DMS153 treated with DMSO at 0.1 percent for 48 hours (cell line): ENCODE data around the gene PIWIL4.
"Not testable (repeated sequence)": the region's sequence is repeated elsewhere in the genome, so short reads cannot be mapped to it uniquely, and the experiment has no call there.

Source experiments
- DNase-seq: peaks from one replicate; lab custom pipeline; 2025; ENCODE audit not compliant: unreplicated experiment; lab: John Stamatoyannopoulos, UW

Gene PIWIL4

GRCh38 chr11:94635072-94635471 is 67.9 kb downstream of the PIWIL4 start:
- DNase-seq, result no peak

- DNase-seq, result no peak
Measured at GRCh38 chr11:94636388-94636949, 69.3 kb downstream of the PIWIL4 start.

DNA sequence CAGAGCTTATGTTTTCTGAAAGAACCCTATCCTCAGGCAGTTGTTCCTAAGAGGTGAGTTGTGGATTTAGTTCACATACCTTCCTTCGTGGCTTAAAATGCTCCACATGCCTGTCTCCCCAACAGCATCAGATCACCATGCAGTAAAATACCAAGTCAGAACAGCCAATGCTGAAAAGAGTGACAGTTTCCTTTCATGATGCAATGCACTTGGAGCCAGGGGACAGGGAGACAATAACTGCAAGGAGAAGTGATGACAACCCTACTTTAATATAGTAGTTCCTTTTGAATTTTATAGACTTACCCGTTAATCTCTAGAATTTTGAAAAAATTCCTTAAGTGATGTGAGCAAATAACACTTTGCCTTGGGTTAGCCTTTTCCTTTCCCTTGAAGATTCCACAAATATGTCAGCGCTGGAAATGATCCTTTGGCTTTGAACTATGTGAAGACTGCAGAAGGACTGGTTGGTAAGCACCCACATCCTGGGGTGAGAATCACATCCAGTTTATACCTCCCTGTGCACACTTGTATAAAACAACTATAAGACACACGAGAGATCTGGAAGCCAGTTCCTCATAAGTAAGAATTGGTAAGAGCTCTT is 71.2 kb downstream of the PIWIL4 start:
- DNase-seq, result no peak

- no peak for DNase-seq
Measured at GRCh38 chr11:94638902-94639373, 71.8 kb downstream of the PIWIL4 start.

GRCh38 chr11:94639901-94640721 is 72.9 kb downstream of the PIWIL4 start:
- no peak for DNase-seq

GRCh38 chr11:94641167-94641761 is 74.1 kb downstream of the PIWIL4 start:
- no peak for DNase-seq

DNA sequence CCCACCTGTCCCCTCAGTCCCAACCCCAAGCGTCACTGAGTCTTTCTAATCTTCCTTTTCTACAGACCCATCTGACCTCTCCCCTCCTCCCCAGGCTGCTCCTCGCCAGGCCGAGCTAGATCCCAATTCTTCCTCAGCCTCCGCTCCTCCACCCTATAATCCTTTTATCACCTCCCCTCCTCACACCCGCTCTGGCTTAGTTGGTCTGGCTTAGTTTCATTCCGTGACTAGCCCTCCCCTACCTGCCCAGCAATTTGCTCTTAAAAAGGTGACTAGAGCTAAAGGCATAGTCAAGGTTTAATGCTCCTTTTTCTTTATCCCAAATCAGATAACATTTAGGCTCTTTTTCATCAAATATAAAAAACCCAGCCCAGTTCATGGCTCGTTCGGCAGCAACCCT is 76.0 kb downstream of the PIWIL4 start:
- DNase-seq, result not testable (repeated sequence)

- DNase-seq, result no peak
Measured at GRCh38 chr11:94647926-94648325, 80.8 kb downstream of the PIWIL4 start.

- DNase-seq, result no peak
Measured at GRCh38 chr11:94648789-94649188, 81.6 kb downstream of the PIWIL4 start.

DNA sequence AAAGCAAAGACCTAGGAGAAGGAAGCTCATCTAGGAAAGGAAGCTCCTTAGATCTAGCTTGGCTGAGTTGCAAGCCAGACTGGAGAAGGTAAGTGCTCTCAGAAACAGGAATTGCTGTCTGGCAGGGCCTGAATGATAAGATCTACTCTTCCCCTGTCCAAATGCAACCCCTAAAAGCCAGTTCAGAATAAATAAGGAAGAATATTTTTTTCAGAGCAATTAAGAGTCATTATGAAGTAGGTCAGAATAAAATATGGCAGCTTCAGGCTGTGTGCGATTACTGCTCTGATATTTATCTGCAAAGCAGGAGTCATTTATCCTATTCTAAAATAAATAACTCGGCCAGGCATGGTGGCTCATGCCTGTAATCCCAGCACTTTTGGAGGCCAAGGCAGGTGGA is 82.1 kb downstream of the PIWIL4 start:
- no peak for DNase-seq

DNA sequence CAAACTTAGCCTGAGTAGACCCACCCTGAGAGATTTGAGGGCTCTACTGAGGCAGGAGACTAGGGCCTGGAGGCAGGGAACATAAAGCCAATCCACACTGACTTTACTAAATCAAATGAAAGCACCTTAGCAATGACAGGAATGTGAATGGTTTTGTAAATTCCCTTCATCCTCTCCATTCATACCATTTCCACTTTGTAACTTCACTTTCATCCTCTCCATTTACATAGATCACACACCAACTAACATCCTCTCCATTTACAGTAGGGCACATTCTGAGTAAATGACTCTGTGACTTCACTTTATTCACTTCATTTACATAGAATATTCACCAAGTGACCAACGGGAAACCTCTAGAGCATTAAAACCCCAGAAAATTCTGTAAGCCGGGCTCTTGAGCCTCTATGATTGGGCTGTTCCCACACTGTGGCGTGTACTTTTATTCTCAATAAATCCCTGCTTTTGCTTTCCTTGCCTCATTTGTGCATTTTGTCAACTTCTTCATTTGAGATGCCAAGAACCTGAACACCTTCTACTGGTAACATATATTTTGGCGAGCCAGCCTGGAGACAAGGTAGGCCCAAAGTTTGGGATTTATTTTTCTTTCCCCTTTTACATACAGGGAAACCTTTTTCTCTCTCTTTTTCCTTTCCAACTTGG is 82.9 kb downstream of the PIWIL4 start:
- DNase-seq, result no peak

- DNase-seq, result no peak
Measured at GRCh38 chr11:94650756-94651155, 83.6 kb downstream of the PIWIL4 start.

- no peak for DNase-seq
Measured at GRCh38 chr11:94652735-94653284, 85.6 kb downstream of the PIWIL4 start.

- no peak for DNase-seq
Measured at GRCh38 chr11:94653561-94653960, 86.4 kb downstream of the PIWIL4 start.

DNA sequence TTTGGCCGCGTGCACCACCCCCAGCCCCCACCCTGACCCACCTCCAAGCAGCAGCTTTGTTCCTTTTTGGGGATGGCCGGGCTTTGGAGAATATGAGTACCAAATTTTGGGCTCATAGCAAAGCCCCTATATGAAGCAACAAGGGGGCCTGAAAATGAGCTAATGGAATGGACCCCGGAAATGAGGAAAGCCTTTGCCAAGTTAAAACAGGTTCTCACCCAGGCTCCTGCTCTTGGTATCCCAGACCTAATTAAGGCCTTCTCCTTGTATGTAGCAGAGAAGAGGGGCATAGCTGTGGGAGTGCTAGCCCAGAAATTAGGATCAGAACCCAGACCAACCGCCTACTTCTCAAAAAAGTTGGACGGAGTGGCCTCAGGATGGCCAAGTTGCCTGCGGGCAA is 87.0 kb downstream of the PIWIL4 start:
- DNase-seq, result no peak

DNA sequence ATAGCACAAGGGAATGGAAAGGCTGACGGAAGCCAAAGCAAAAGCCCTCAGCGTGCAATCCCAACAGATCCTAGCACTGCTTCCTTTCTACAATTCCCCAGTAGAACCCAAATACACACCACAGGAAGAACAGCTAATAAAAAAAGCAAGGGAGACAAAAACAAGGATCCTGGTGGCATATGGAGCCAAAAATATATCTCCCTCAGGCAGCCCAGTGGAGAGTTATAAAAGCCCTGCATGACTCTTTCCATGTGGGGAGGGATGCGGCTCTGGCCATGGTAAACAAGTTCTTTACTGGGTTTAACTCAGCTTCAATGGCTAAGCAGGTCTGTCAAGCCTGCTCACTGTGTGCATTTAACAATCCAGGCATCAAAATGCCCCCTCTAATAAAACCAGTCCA is 88.1 kb downstream of the PIWIL4 start:
- DNase-seq, result no peak

DNA sequence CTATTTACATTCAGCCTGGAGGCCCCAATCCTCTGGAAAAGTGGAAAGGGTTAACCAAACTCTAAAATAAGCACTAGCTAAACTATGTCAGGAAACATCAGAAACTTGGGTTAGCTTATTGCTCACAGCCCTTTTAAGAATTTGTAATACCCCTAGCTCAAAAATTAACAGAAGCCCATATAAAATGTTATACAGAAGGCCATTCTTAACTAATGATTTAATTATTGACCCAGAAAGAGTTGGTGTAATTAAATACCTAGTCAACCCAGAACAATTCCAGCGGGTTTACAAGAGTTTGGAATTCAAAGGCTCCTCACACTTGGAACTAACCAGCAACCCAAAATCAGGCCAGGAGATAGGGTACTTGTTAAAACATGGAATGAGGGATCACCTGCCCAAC is 88.8 kb downstream of the PIWIL4 start:
- DNase-seq, result no peak

DNA sequence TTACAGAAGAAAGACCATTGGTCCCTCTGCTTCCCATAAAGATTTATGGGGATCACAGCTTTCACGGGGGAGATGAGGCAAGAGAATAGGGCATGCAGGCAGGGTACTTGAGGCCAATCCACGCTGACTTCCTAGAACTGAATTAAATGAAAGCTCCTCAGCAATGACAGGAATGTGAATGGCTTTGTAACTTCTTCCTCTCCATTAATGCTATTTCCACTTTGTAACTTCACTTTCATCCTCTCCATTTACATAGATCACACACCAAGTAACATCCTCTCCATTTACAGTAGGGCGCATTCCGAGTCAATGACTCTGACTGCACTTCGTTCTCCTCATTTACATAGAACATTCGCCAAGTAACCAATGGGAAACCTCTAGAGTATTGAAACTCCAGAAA is 89.8 kb downstream of the PIWIL4 start:
- DNase-seq, result no peak

- DNase-seq, result no peak
Measured at GRCh38 chr11:94657629-94658028, 90.5 kb downstream of the PIWIL4 start.

DNA sequence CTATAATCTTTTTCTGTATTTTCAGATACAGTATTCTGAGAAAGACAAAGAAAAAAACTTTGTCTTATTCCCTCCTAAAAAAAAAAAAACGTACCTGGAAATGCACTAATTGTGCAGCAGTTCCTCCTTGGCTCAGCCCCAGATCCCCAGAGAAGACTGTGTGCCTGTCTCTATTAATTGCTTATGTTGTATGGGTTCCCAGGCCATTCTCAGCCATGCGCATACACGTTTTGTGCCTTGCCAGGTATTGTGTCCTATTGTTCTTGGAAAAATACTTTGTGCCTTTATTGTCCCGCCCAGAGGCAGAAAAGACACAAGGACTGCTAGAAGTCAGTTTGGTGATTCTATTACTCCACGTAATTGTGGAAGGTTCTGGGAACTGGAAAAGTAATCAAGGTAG is 91.2 kb downstream of the PIWIL4 start:
- no peak for DNase-seq

DNA sequence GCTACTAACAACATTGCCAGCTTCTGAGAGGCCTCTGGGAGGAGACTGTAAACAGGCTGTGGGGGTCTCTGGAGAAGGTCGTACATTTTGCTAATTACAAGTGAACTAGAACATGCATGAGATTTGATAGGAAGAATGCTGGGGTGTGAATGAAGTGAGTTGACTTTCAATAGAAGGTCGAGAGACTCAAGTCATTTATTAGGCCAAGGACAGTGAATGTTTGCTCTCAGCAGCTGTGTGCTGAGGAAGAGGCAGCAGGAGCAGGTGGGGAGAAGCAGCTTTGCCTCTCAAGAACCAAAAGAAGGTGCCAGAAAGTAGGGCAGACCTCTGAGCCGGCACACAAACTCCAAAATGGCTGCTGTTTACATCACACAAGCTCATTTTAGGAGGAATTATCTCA is 91.7 kb downstream of the PIWIL4 start:
- DNase-seq, result no peak
